HG02938 (cell line): ENCODE results near the gene CFAP45.

Experiments used
- ATAC-seq: cut with Tn5 transposase; IDR thresholded peaks from one replicate; pipeline ENCODE4 v1.9.1; 2021; ENCODE audit warnings: mild to moderate bottlenecking, moderate library complexity; ENCODE audit not compliant: unreplicated experiment

CFAP45 gene, protein sequence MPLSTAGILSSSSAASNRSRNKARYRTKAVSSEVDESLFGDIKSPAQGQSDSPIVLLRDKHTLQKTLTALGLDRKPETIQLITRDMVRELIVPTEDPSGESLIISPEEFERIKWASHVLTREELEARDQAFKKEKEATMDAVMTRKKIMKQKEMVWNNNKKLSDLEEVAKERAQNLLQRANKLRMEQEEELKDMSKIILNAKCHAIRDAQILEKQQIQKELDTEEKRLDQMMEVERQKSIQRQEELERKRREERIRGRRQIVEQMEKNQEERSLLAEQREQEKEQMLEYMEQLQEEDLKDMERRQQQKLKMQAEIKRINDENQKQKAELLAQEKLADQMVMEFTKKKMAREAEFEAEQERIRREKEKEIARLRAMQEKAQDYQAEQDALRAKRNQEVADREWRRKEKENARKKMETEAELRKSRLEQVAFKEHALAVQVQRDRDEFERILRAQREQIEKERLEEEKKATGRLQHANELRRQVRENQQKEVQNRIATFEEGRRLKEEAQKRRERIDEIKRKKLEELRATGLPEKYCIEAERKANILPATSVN

DNA sequence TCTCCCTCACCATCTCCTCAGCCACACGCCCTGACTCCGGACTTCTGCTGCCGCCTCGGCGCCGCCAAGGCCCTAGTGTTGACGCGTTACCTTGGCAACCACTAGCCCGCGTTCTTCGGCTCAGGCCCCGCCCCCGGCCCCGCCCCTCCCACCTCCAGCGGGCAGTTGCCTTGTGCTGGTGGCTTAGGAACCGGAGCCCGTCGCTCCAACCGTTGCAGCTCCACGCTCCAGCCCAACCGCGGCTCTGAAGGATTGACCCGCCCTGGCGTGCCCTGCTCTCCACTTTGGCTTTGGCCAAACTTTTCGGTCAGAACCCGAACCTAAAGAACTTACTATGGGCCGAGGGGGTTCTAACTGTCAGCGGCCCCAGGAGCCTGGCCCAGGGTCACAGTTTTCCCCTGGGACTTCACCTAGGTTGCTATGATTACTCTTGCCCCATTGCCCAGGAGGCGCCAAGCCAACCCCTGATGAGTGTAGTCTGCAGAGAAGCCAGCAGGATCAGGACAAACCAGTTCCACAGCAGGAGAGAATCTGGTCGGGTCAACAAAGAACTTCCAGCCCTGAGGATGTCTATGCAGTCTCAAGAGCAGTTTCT lies at the start of gene CFAP45:
Gene CFAP45, minus strand, starts transcription at position 80 of the 595 bp plus-strand sequence. Its CDS starts 67 bp downstream, at position 13.
- no peak for ATAC-seq

DNA sequence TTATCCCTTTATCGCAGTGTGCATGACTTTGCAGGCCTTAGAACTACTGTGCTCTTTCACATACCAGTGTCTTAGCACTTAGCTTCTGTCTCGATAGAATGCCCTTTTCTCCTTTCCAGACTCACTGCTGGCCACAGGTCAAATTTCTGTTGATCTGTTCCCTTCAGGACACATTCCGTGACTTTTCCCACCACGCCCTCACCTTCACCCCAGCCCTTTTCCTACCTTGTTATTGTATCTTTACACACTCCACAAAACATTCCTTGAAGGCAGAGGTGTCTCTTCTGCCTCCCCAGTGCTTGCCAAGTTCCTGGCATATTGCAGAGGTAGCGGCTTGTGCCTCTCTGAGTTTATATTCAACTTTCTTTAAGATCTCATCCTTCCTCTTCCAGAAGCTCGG lies 49.2 kb upstream of the CFAP45 start:
- no peak for ATAC-seq

DNA sequence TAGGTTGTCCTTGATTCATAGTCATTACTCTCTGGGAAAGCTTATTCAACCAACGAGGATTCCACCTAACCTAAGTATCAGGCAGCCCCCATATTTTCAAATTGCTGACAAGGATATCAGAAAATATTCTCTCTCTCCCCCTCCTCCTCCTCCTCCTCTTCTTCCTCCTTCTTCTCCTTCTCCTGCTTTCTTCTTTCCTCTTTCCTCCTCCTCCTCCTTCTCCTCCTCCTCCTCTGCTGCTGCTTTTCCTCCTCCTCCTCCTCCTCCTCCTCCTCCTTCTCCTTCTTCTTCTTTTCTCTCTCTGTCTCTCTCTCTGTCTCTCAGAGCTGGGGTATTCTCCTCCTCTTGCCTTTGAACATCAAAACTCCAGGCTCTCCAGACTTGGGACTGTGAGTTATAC lies 48.0 kb upstream of the CFAP45 start:
- no peak for ATAC-seq

DNA sequence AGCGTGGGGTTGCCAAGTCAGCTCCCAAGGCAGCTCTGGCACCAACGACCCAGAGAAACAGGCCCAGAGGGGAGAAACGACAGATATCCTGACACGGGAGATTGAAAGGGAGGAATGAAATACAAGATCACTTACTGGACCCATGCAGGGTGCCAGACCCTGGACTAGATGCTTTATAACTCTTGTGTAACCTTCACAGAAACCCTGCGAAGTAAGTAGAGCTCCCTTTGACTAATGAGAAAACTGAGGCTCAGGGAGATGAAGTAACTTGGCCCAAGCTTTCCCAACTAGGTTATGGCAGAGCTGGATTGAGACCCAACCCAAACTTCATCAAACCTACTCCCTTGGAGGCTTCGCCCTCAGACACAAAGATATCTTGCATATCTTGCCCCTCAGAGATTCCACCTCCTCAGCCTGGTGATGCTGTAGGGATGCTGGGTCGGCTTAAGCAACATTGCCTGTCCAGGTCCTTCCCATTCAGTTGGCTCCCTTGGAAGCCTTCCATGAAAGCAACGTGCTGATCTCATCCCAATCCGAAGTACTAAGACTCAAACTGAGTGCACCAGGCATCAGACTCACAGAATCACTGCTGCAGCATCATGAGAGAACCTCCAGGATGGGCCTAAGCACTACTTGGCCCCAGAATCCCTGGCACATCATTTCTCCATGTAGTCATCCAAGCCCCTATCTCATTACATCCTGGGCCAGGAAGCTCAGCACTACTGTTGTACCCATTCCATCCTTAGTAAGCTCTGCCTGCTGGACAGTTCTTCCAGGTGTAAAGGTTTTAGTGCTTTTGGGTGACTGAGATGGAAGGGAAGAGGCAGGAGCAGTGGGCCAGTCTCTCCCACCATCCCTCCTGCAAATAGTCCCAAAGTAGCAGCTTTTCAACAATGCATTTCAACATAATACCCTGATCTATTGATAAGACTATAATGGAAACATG lies 46.5 kb upstream of the CFAP45 start:
- ATAC-seq = no peak

DNA sequence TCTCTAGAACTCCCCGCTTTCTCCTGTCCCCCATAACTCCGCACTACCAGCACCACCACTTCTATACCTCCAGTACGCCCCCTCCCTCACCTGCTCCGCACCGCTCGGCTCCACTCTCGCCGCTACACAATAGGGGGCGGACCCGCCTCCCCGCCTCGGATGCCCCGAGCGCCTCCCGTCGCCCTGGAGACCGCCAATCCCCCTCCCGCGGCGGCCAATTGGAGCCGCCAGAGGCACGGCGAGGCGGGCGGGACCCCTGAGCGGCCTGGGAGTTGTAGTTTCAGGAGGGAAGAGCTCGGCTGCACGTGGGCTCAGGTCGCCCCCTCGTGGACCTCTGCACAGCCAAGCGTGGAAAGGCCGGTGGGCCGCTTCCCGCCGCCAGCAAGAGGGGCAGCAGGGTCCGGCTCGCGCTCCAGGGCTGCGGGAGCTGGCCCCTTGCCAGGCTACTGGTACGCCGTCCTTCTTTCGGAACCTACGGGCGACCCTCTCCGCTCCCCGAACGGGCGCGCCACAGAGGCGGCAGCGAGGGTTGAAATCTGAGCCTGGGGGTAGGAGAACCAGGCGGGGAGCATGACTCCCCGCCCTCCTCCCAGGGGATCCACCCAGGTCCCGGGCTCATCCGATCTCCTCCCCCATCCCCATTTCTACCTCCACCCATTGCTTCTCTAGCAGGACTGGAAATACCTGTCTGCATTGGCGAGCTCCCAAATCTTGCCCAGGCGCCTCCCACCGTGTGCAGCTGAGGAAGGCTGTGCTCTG lies 45.7 kb upstream of the CFAP45 start, which contains the start of gene IGSF9:
Gene IGSF9, minus strand, starts transcription at position 131 of the 759 bp plus-strand sequence. CDS start 2,159 bp downstream, outside the sequence.
- ATAC-seq = no peak

DNA sequence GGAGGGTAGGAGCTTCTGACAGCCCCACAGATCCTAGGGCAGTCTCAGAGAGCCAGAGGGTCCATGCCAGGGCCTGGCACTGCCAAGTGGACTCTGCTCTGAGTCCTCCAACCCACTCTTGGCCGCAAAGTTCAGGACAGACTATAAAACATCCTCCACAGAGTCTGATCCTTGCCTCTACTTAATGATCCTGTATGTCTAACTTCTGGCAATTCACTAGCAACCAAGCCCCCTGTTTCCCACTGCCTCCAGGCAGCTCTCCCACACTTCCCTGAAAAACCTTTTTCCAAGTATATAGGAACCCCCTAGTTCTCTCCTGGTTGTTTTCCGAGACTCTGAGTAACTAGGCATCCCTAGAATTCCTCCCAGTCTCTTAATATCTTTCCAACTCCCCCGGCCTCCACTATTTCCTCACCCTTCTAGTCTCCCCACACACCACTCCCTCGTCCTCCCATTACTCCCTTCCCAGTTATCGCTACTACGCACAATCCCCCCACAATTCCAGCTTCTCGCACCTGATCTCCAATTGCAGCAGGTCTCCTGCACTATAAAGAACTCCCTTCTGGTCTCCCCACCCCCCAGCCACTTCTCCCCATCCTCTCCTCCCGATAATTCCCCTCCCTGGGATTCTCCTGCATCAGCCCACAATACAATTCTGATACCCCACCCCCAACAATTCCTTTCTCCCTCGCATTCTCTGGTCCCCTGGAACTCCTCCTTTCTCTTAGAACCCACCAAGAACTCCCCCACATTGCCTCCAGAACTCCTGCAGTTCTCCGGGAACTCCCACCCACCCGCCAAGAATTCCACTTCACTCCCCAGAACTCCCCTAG lies 44.9 kb upstream of the CFAP45 start:
- ATAC-seq = no peak

DNA sequence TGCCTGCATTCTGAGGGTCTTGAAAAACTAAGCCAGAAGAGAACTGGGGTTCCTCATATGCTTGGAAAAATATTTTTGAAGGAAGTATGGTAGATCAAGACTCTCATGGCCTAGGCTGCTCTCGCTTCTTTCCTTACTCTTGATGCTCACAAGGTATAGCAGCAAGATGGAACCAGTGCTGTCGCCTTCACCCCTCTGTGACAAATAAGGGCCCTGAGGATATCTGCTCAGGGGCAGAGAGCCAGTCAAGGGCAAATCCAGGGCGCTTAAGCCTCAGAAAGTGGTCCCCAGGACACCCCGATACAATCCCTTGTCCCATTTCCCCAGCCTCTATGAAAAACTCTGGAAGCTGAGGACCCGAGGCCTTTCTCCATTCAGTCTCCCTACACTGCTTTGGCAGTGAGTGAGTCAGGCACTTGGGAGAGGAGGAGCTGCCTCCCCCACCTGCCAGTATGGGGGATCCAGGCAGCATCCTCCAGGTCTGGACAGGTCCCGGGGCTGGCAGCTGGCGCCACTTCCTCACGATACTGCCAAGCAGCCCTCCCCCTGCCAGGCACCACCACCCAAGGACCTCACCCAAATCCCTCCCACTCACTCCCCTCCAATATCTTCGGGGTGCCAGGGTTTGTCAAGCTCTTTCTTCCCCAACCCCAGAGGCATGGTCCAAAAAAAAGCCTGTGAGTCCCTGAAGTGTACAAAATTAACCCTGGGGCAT lies 44.1 kb upstream of the CFAP45 start:
- no peak for ATAC-seq

DNA sequence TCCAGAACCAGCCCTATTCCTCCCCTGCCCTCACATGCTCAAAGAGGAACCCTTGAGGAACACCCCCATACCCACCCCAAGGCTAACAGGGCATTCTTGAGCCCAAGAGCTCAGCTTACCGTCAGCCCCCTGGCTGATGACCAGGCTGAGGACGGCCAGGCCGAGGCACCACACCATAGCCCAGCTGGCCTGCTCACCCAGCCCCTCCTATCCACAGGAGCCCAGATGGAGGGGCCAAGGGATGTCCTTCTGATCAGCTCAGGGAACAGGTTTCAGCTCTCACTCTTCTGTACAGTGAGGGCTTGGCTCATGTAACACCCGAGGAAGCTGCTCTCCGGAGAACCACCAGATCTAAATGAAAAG lies 43.3 kb upstream of the CFAP45 start:
- ATAC-seq = no peak

DNA sequence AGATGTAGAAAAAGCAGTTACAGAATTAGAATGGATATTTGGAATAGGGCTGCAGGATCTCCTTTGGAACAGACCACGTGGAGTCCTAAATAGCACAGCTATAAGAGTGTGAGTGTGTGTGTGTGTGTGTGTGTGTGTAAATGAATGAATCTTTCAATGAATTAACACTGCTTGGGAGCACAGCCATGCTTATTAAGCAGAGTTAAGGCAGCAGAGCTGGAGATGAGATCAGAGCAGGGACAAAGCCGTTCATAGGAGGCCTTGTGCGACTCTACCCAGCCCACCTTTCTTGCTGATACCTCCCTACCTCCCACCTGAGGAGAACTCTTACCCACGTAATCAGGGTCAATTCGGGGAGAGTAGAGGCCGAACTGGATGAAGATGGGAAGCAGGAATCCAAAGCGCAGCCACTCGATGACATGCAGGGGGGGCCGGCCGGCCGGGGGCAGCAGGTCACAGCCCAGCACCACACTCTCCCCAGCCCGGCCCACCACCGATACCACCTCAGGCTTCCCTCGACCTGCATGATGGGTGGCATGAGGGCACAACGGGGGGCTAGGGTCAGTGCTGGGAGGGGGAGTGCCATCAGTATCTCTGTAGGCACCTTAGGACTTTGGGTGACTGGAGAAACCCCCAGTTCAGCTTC lies 42.8 kb upstream of the CFAP45 start:
- no peak for ATAC-seq

DNA sequence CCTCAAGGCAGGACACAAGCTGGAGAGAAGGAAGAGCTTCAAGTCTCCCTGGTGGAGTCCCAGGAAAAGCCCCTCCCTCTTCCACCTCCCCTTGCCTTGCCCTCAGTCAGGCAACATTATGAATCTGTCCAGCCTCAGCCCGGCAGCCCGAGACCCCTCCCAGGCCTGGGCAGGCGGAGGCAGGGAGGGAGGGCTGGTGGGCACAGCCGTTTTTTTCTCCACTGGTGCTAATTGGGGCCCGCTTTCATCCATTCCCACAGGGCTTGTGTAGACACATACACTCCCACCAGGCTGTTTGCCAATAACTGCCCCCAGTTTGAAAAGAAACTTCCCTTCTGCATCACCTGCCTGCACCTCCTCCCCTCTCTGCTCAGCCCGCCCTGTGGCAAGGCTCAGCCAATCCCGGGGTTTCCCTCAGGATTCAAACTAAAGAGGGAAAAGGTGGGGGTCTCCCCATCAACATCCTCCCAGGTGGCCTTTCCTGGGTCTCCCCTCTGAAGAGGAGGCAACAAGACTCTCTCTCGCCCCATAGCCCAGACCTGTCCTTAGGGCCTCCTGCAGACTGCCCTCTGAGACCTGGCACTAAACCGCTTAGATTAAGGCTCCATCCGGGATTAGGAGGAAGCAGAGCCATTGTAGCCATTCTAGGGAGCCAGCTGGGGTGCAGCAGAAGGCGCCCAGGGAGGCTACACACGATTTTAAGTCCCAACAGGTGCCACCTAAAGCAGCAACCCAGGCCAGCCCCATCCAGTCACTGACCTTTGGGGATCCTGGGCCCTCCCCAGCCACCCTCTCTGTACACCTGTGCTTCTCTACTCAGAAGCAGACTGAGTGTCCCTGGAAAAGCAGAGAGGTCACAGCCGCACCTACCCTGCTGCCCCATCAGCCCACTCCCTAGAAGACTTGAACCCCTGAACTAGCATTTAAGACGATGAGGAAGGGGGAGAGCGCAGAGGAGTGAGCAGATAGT lies 41.9 kb upstream of the CFAP45 start:
- no peak for ATAC-seq

DNA sequence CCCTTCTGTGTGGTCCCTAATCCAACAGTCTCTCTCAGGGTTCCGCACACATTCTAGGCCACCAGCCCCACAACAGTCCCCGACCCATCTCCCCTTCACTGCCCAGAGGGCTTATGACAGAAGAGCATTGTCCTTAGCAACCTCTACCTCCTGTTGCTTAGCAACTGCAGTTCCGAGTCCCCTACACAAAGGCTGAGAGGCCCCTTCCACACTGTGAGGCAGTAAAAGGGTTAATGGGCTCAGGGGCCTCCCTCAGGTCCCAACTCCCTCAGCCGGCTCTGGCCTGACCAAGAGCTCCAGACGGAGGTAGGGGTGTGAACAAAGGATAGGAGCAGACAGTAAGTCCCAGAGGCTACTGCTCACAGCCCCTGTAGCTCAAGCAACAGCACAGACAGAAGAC lies 41.2 kb upstream of the CFAP45 start:
- no peak for ATAC-seq

DNA sequence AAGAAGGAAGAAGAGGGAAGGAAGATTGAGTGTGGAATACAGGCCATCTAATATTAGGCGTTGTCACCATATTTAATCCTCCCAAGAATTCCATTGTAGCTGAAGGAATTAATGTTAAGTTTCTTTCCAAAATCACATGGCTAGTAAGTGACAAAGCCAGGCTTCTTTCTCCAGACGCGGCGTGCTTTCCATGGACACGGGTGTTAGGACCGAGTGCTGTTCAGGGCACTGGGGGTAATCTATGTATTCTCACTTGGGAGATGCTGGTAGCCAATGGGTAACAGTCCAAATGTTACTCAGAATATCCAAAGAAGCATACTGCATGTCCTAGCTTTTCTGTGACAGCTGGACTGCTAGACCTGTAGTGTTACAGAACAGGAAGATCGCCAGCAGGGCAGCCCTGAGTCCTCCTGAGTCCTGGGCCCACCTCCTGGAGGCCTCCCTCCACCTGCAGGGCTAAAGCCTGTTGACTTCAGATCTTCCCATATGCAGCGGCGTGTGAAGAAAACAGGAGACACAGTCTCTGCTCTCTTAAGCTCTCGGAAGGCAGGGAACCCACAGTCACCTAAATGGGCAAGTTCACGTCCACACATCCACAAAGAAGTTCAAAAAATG lies 40.1 kb upstream of the CFAP45 start:
- ATAC-seq = no peak

DNA sequence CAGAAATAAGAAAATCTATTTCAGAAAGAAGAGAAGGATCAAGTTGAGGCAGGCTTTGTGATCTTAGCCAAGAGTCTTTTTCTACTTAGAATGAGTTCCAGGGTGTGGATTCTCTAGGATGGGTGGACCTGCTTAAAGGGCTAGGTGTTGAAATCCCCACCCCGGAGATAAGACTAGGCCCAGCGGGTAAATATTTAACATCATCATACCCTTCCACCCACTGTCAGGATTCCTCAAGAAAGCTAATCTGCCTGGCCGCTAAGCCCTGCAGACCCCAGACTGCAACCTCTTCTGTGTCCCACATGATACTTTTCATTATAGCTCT lies 39.7 kb upstream of the CFAP45 start:
- no peak for ATAC-seq

DNA sequence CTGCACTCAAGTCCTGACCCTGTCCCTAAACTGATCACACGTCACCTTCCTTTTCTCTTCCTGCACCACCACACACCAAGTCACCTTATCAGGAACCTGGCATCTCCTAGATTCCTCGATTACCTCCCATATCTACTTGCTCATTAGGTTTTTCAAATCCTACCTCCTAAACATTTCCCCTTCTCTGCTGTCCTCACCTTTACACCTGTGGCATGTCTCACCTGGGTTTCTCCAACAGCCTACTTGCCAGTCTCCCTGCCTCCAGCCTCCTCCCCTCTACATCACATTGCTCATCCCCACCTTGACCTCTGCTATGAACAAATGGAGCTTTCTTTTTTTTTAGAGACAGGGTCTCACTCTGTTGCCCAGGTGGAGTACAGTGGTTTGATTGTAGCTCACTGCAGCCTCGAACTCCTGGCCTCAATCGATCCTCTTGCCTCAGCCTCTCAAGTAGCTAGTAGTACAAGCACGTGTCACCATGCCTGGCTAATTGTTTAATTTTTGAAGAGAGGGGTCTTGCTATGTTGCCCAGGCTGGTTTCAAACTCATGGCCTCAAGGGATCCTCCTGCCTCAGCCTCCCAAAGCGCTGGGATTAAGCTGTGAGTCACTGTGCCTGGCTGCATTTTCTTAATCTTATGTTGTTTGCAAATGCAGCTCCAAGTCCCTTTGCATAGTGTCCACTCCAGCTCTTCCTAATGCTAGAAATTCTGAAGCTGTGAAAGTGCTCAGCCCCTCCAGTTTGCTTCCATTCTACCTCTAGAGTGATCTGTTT lies 39.1 kb upstream of the CFAP45 start:
- no peak for ATAC-seq

DNA sequence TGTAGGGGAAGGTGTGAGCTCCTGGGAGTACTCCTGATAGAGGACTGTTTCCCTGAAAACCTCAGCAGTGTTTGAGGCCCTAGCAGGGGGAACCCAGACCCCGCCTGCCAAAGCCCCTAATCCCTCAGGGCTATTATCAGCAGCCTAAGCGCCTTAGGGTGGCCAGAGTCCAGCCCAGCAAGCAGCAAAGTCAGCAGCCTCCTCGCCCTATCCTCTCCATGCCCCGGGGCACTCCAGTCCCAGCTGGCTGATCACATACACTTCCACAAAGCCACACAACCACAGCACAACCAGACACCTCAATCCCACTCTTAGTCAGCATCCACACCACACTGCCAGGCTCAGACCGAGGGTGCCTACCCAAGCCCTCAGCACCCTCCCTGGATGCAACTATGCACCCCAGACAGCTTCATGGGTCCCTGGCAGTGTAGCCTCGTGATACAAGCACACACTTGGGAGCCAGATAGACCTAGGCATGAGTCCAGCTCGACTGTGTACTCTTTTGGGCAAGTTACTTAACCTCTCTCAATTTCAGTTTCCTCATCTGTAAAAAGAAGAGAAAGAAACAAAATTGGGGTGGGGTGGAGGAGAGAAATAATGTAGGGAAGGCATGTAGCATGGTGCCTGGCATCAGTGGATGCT lies 38.4 kb upstream of the CFAP45 start:
- ATAC-seq = no peak
